Stimulated activated CD8-positive, alpha-beta memory T cell treated with anti-CD3 and anti-CD28 coated beads, Interleukin-4, amount 100 ng/mL, for 1 hour (primary cell): Measurements from ENCODE around the gene MTURN.
"Not testable (repeated sequence)": the region's sequence is repeated elsewhere in the genome, so short reads cannot be mapped to it uniquely, and the experiment has no call there.

Experiments used
- DNase-seq, 2 donors: peaks; one replicate each; pipeline ENCODE4 v3.0.0-alpha.2; 2020; ENCODE audit warnings: low read depth in 2 of 2, low spot score in 1 of 2

MTURN gene

DNA sequence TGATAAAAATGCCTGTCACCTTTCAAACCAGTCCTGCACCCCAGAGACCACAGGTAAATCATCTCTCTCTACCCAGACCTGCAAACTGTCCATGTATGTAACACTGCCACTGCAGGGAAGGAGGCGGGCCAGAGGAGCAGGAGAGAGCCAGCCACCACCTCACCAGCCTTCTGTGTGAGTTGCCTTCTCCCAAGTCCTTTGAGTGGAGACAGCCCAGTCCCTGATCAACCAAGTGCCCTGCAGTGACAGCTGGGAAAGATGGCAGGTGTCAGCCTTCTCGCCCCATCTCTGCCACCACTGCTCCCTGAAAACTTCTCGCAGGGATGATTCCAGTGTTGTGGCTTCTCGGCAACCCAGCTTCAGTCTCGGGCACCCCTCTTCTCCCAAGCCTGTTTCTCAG is 42.4 kb downstream of the MTURN start:
- DNase-seq: no peak

DNA sequence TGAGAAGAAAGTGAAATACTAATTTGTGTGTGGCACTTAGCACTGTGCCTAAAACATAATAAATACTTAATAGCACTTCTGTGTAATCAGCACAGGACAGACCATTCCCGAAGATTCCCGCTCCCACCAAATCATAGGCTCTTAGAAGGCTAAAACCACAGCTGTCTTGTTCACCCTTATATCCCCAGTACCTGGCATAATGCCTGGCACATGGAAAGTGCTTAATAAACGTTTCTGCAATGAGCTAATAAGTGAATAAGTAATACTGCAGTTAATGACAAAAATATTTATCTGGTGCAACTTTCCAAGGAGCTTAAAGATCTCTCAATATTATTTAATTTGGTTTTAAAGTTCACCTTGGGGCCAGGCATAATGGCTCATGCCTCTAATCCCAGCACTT is 43.2 kb downstream of the MTURN start:
- no peak for DNase-seq

DNA sequence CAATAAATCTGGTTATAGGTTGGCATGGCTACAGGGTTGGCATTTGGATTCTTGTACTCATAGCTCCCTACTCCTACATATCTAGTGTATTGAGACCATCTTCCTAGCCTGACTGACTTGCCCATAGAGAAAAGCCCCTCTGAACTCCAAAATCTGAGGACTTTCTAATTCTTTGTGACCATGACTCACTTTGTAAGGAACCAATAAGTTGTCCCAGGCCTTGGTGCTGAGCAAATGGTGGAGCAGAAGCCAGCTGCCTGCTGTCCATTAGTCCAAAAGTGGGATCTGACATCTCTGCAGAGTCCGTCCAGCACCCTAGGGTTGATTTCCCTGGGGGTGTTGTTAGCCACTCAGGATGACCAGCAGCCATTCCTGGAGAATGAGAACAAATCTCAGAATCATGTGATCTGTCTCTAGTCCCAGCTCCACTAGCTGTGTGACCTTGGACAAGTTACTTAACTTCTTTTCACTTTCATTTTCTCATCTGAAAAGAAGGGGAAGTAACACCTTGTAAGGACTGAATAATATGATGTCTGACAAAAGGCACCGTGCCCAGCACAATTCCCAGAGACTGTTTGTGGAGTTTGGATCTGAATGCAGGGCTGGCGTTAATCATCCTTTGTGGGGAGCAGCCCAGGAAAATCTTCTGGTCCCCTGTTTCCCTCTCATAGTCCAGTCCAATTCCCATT is 44.1 kb downstream of the MTURN start:
- no peak for DNase-seq

DNA sequence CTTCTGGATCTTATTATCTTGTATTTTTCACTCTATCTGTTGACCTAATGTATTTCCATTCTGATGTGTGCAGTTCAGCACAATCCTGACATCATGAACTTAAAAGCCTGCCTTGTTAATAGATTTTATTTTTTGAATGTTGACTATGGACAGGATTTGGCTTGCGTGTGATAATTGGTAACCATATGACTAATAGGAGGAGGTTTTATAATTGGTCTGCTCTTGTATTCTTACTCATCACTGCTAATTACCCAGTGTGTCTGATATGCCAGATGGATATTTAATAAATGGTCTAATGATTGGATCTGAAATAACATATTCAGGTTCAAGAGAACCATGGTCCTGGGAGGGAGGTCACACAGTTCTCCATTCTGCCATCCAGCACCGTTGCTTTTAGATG is 45.9 kb downstream of the MTURN start:
- DNase-seq: no peak

DNA sequence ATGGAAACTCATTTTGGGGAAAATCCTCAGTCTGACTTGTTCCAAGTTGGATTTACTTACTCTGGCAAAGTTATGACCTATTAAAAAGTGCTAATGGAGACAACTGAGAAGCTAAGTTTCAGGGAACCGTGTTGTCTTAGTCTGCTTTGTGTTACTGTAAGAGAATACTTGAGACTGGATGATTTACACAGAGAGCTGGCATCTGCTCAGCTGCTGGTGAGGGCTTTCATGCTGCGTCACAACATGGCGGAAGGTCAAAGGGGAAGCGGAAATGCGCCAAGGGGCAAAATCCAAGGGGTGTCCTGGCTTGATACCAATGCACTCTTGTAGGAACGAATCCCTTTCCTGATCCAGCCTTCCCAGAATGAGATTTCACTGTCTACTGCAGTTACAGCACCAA is 46.4 kb downstream of the MTURN start:
- DNase-seq: no peak

DNA sequence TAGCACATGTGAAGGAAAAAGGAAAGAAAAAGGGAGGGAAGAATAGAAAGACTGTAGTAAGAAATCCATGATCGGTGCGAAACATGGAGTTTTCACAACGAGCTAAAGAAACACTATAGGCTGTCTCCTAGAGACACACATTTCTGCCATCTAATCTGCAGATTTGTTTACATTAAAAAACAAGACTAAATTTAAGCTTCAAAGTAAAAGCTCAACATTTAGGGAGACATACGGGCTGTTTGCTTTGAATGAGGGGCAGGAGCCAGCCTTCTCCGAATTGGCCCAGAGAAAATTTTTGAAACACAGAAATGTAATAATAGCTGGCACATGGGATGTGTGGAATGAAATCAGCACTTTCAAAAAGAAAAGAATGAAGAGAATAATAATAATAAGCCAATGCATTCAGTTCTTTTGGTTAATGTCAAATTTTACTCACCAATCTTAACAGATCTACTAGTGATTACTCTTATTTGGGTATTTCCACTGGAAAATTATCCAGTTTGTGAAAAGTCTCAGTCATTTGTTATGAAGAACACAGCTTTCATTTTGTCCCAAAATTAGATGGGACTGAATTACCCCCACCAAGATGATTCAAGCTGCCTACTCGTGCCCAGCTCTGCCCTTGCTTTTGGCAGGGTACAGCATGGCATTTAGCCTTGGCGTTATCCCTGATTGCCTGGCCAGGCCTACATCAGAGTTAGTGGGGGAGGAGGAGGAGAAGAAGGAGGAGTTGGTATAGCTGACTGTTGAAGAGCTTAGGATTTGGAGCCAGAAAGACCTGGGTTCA is 47.1 kb downstream of the MTURN start:
- no peak for DNase-seq

DNA sequence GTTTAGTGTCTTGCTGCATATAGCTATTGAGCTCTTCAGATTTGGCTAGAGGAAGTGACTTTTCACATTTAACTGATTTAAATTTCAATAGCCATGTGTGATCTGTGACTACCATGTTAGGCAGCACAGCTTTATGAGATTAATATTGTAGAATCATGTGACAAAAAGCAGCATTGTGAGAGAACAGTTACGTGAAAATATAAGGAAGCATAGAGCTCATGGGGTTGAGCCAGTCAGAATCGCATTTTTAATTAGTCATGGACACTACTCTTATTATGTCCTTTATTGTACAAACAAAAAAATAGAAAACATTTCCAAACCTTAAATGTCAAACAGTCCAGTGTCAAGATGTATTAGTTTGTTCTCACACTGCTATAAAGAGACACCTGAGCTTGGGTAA is 48.0 kb downstream of the MTURN start:
- DNase-seq: no peak

DNA sequence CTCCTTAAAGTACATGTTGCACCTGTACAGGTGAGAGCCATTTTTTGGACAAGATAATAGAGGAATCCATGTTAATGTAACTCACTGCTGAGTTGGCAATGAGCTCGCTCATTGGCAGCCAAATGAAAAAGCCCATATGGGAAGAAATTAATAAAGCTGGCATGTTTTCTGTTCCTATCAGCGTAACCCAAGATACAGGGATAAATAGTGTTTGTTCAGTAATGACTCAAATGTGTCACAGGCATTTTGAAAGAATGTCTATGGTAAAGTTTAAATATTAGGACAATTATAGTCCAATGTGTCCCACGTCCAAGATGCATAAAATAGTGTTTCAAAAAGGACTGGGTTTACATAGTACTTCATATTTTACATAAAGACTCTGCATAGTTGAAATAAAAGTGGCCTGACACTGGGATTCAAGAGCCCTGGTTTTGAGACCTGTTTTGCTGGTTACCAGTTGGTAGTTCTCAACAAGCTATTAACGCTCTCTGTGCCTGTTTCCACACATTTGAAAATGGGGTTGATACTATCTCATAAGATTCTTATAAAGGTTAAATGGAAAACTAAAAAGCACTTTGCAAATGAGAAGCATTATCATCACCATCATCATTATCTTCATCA is 49.1 kb downstream of the MTURN start:
- DNase-seq: no peak

DNA sequence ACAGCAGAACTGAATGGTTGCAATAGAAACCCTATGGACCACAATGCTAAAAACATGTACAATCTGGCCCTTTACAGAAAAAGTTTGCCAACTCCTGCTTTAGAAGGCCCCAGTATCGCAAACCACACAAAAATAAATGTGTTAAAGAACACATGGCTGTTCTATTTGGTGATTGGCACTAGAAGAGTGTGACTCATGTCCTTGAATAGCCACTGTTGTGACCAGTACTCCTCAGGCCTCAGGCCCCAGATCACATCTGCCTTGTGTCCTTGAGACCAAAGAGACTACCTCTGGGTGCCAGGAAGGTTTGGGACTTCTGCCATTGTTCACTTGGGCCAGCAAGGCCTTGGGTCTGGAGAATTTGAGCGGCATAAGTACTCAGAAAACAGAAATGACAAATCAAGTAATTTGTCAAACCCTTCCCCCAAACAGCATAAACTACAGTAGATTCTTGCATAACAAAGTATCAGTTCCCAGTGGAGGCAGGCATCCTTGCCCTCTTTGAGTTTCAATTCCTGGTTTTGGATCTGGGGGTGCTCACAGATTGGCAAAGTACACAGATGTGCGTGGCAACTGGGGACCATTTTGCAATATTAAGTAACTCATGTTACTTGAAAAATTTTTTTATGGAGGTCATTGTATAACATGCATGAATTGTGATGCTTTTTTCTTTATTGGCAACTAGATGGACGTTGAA is 50.2 kb downstream of the MTURN start:
- DNase-seq: no peak

DNA sequence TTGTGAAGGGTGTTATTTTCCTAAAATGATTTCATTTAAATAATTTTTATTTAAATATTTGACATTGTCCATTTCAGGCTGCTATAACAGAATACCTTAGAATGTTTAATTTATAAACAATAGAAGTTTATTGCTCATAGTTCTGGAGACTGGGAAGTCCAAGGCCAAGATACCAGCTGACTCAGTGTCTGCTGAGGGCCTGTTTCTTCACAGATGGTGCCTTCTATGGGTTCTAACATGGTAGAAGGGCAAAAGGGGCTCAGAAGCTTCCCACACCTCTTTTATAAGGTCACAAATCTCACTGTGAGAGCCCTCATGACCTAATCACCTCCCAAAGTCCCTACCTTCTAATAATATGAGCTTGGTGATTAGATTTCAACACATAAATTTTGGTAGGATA is 50.7 kb downstream of the MTURN start:
- no peak for DNase-seq

DNA sequence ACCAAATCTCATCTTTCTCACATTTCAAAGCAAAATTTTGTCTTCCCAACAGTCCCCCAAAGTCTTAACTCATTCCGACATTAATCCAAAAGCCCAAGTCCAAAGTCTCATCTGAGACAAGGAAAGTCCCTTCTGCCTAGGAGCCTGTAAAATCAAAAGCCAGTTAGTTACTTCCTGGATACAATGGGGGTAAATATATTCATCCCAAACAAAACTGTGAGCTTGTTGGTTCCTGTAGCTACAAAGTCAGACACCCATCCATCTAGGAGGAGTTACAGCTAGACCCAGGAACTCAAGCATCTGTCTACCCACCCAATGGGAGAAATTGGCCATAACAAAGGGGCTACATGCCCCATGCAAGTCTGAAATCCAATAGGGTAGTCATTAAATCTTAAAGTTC is 51.9 kb downstream of the MTURN start:
- no peak for DNase-seq

DNA sequence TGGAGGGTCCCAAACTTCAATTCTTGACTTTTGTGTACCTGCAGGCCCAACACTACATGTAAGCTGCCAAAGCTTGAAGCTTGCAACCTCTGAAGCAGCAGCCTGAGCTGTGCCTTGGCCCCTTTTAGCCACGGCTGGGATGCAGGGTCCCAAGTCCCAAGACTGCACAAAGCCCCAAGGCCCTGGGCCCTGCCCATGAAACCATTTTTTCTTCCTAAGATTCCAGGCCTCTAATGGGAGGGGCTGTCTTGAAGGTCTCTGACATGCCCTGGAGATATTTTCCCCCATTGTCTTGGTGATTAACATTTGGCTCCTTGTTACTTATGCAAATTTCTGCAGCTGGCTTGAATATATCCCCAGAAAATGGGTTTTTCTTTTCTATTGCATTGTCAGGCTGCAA is 52.7 kb downstream of the MTURN start:
- DNase-seq: no peak

DNA sequence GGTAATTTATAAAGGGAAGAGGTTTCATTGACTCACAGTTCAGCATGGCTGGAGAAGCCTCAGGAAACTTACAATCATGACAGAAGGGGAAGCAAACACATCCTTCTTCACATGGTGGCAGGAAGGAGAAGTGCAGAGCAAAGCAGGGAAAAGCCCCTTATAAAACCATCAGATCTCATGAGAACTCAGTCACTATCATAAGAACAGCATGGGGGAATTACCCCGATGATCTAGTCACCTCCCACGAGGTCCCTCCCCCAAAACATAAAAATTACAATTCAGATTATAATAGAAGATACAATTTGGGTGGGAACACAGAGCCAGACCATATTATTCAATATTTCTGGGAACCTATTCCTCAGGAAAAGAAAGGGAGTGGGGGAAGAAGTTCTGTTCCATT is 53.6 kb downstream of the MTURN start:
- DNase-seq: not testable (repeated sequence)

DNA sequence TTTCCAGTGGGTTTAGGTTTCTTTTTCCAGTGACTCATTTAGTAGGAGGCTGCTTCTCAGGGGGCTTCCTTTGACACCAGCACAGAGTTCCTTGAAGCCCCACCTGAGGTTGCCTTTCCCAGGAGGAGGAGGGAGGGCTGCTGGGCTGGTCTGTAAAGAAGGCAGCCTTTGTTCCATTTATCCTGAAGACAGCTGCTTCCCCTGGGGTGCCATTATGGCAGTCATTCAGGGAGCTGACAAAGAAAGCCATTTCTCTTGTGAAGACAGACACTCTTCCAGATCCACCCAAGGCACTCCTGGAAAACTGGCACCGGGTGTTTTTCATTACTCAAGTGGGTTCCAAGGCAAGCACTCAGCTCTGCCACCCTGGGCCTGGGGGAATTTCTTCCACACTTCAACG is 54.0 kb downstream of the MTURN start:
- DNase-seq: no peak

DNA sequence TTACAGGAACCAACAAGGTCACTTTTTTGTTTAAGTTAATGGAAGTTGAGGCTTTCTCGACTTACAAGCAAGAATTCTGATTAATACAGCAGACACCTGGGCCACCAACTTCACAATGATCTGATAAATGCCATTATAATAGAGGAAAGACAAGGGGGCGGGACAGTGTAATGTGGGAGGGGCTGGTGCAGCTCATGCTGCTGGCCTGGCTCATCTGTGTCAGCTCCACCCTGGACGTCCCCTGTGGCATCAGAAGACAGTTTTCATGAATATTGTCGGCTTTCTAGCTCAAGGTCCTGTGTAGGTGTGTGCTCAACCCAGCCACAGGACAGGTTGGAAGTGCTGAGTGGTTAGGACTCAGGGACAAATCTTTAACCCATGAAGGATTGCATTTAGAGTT is 57.0 kb downstream of the MTURN start:
- DNase-seq: no peak

DNA sequence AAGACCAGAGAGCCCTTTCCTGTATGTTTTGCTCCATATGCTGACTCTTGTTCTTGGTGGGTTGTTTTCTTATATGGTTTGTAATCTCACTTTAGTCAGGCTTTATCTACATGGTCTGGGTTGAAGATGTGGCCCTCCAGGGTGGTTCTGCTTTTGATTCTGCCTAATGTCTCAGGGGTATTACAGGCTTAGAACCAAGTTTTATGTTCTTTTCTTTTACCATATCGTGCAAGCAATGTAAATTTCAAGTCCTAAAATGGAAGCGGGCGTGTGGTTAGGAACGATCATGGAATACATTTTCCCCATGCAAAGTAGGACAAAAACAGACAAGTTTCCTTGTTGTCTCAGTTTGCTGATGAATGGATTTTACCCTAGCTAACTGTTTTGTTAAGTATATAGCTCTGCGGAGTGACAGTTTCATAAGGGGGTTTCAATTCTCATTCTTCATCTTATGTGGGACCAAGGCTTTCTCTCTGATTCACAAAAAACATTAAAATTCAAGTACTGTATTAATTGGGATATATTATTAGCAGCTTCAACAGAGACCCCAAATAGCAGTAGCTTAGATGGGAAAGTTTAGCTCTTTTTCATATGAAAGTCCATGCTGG is 58.7 kb downstream of the MTURN start:
- no peak for DNase-seq

DNA sequence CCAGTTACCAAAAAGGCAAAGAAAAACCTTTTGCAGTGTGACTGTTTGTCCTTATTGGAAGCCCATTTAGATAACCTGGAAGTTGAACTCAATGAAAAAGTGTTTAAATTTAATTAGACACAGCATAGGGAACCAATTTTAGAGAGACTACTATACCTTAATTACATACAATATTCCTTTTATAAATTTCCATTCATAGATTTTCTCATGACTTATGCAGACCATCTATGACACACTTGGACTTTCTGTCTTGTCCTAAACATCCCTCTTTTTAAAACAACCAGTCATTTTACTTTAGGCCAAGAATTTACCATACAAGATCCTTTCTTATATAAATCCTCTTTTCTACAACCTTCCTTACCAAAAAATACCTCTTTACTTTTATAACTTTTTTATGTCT is 61.6 kb downstream of the MTURN start:
- no peak for DNase-seq

DNA sequence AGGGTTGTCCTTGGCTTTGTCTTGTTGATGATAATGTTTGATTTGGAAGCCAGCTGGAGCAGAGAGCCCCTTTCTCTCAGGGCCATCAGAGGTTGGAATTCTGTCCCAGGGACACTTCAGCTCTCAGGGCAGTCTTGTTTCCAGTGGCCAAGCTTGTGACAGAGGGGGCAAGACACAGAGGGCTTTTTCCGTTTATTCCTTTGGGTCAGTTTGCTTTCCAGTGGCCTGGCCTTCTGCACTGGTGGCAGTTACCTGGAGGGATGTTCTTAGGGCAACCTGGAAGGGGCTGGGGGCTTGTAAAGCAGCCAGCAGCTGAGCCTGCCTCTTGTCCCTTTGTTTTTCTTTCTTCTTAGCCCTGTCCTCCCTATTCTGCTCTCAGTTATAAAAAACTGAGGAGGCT is 62.7 kb downstream of the MTURN start:
- no peak for DNase-seq

DNA sequence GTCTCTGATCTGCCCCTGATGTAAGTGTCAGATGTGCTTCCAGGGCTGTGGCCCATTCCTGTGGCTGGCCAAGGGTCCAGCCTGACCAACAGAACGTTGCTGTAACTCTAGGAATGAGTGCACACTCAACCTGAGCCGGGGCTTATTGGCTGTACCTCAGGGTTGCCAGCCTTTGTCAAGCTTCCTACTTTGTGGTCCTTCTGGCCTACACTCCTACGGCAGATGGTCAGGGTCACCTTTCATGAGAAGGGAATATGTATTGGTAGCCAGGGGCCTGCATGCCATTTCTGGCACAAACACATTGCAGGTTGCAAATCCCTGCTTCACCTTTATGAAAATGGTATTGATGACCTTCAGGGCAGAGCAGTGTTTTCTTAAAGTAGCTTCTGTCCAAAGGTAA is 64.5 kb downstream of the MTURN start:
- no peak for DNase-seq

DNA sequence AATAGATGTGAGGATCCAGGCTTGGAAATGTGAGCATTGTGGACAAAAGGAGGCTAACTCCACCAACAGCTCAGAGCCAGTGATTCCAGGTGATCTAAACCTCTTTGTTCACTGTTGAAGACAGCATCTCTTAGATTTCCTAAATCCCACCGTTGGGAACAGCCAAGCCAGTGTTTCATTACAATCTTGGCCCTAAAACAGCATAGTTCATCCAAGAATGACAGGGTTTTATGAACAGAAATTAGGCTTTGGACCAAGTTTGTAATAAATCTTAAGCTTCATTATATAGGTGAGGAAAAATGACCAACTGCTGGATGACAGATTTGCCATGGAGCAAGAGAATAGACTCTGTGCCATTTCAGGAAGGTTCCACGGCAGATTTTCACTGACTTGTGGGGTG is 65.8 kb downstream of the MTURN start:
- DNase-seq: no peak

DNA sequence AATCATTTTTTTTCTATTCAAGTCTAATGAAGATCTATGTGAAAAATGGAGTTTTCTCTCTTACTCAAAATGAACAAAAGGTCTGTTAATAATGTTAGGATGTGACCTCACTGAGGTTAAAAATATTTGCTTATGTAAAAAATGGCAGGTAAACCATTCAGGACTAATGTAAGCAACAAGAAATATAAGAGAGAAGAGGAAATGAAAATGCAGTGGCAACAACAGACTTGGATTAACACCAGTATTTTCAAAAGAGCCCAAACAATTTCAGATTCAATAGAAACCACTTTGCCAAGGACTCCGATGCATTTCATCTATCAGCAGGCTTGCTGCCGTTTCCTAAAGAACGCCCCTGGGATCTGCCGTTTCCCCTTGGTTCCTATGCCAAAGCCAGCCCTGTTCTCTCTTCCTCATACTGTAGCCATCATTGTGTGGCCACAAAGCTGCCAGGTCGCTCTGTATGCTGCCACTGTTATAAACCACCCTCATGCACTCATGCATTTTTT is 66.4 kb downstream of the MTURN start:
- DNase-seq: no peak
